Mucosa of descending colon (tissue), 3 donors: ENCODE data around the gene ZDHHC16. TPM values are rescaled to one million over a fixed set of nuclear protein-coding genes. Genes with fewer than 3 reads are reported as not detected.

Experiments
- ATAC-seq: fragments of 200-7000 bp; cut with Tn5 transposase; one replicate; pipeline ENCODE4 v1.9.1; 2020; ENCODE audit warnings: mild to moderate bottlenecking, moderate library complexity
- DNase-seq, 3 donors: peaks; one replicate each; pipeline ENCODE4 v3.0.0-alpha.2; 2020
- H3K36me3 ChIP-seq: fragments of 200-600 bp; one replicate; pipeline ENCODE4 v1.8.0; 2021; ENCODE audit warnings: low read depth, mild to moderate bottlenecking
- H3K4me1 ChIP-seq: fragments of 200-600 bp; one replicate; pipeline ENCODE4 v1.8.0; 2021; ENCODE audit warnings: low read depth, mild to moderate bottlenecking
- H3K4me3 ChIP-seq: fragments of 200-600 bp; one replicate; pipeline ENCODE4 v1.8.0; 2021; ENCODE audit warnings: mild to moderate bottlenecking
- H3K9me3 ChIP-seq: fragments of 200-600 bp; one replicate; pipeline ENCODE4 v1.8.0; 2021; ENCODE audit warnings: mild to moderate bottlenecking
- CTCF ChIP-seq: fragments of 200-600 bp; IDR thresholded peaks from one replicate; pipeline ENCODE4 v1.8.0; 2022; ENCODE audit warnings: antibody characterized with exemption, mild to moderate bottlenecking
- intact Hi-C, 2 donors: fragments of 100-400 bp; cut with DNase I in 1 of 2; cut with micrococcal nuclease in 1 of 2; formaldehyde crosslinking; loops; one replicate each; pipeline versions ENCODE4 v1.11.0 to v1.11.1; 2022; cut with DNase I, micrococcal nuclease
- total RNA-seq, 3 donors: library from RNA; stranded (reverse); fragmentation: NEBNext Ultra II Directional in 2 of 3; extraction: Animal tissue kit (Norgen Biotek cat#: 25700) in 2 of 3; gene quantifications; one replicate each; pipeline versions ENCODE4 v1.2.1 to v1.2.4, GENCODE V29; 2021 to 2023
- donor health status: DM: no; HTN: no; CAD: no; lungs with moderate emphysema.
- donor health status: DM: no; HTN: no; CAD: no.
- donor health status: DM: no; HTN: yes; CAD: no.

The ZDHHC16 gene
- total RNA-seq, 3 donors from 2014 or later, result 28.8 to 37.0 (median 29.5) TPM

GRCh38 chr10:97505152-97505551 lies 59.2 kb downstream of the ZDHHC16 start:
- no peaks in the 10 kb centered on the region for H3K36me3 ChIP-seq
- H3K9me3 ChIP-seq, result no peaks in the 10 kb centered on the region
- H3K4me1 ChIP-seq, result peaks cover 2% of the 10 kb centered on the region
- ATAC-seq (no peak), DNase-seq (no peak)
- no peak for TF ChIP-seq CTCF
- intact Hi-C loops, result no loop called here
- no peak overlapping the region for H3K4me3 ChIP-seq

DNA sequence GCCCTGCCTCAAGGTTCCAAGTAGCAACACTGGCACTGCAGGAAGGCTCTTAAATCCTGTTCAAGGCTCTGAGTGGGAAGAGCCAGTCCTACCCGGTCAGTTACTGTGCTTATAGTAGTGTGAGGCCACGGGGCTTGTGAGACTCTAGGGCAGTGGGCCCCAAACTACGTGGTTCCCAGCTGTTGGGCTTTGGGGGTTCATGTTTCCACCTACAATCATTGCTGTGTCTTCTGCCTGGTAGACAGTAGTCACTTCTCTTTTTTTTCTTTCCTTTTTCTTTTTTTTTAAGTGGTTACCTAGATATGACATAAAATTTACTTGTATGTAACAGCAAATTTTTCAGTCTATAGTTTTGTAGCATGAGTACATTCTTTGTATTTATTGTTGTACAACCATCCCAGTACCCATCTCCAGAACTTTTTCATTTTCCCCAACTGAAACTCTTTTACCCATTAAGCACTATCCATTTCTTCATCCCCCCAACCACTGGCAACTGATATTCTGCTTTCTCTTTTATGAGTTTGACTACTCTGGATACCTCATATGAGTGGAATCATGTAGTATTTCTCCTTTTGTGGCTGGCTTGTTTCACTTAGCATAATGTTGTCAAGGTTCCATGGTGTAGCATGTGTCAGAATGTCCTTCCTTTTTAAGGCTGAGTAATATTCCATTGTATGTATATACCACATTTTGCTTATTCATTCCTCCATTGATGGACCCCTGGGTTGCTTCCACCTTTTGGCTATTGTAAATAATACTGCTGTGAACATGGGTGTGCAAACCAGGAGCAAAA lies 60.4 kb downstream of the ZDHHC16 start:
- ATAC-seq (no peak), DNase-seq (no peak)
- Histone ChIP-seq H3K4me1 (no peaks in the 10 kb centered on the region), H3K4me3 (no peak overlapping the region), H3K36me3 (no peaks in the 10 kb centered on the region), H3K9me3 (no peaks in the 10 kb centered on the region)
- intact Hi-C loops, result no loop called here
- TF ChIP-seq CTCF, result no peak

Other genes with a start within 250 kb of the ZDHHC16 start
- 10 to 100 TPM in 1 of 3 donors, 1 to 10 TPM in 2; 5.9 to 10.7 (median 8.8) TPM for gene ARHGAP19, start 153.5 kb upstream of the ZDHHC16 start, total RNA-seq
- 1 to 10 TPM; 4.7 to 9.6 (median 7.2) TPM for gene FRAT1, start 126.9 kb upstream of the ZDHHC16 start, total RNA-seq
- 10 to 100 TPM; 26.2 to 42.5 (median 33.3) TPM for gene FRAT2, start 111.4 kb upstream of the ZDHHC16 start, total RNA-seq
- 10 to 100 TPM; 14.6 to 19.4 (median 16.9) TPM for gene RRP12, start 44.8 kb upstream of the ZDHHC16 start, total RNA-seq
- 100 to 1,000 TPM; 173 to 244 (median 186) TPM for gene PGAM1, start 20.0 kb upstream of the ZDHHC16 start, total RNA-seq
- gene EXOSC1, start 169 bp upstream of the ZDHHC16 start, total RNA-seq, result 10 to 100 TPM; 20.7 to 30.9 (median 21.3) TPM
- gene MMS19, start 52.2 kb downstream of the ZDHHC16 start, total RNA-seq, result 10 to 100 TPM; 45.7 to 48.5 (median 47.0) TPM
- 1 to 10 TPM in 2 of 3 donors, under 1 TPM in 1; 0.49 to 7.3 (median 3.4) TPM for gene UBTD1, start 52.7 kb downstream of the ZDHHC16 start, total RNA-seq
- gene ANKRD2, start 126.6 kb downstream of the ZDHHC16 start, total RNA-seq, result under 1 TPM; 0.29 to 0.75 (median 0.35) TPM
- gene HOGA1, start 138.2 kb downstream of the ZDHHC16 start, total RNA-seq, result under 1 TPM in 2 of 3 donors, not detected in 1; 0.29 to 0.47 TPM
- not detected for gene C10orf62, start 143.5 kb downstream of the ZDHHC16 start, total RNA-seq
- 1 to 10 TPM; 1.9 to 2.7 (median 2.6) TPM for gene MORN4, start 187.3 kb downstream of the ZDHHC16 start, total RNA-seq
- gene PI4K2A, start 194.5 kb downstream of the ZDHHC16 start, total RNA-seq, result 10 to 100 TPM; 11.2 to 13.7 (median 11.7) TPM
- gene AVPI1, start 241.1 kb downstream of the ZDHHC16 start, total RNA-seq, result 10 to 100 TPM; 23.7 to 34.1 (median 31.4) TPM